Heart right ventricle (tissue), 16 donors: Measurements from ENCODE around the gene GANC. TPM values are rescaled to one million over a fixed set of nuclear protein-coding genes. Genes with fewer than 3 reads are reported as not detected.
"Not testable (repeated sequence)": the region's sequence is repeated elsewhere in the genome, so short reads cannot be mapped to it uniquely, and the experiment has no call there.

Experiments used
- ATAC-seq, 8 donors: fragments of 200-7000 bp; cut with Tn5 transposase; one replicate each; pipeline ENCODE4 v1.9.1; 2020; ENCODE audit warnings: mild to moderate bottlenecking in 8 of 8, moderate library complexity in 8 of 8, moderate number of reproducible peaks in 1 of 8
- DNase-seq, 2 donors: peaks; one replicate each; pipeline ENCODE4 v3.0.0-alpha.2; 2020
- H3K27ac ChIP-seq, 10 donors: fragments of 200-600 bp; sonication (generic) in 2 of 10; one replicate each; pipeline versions ENCODE4 v1.5.0 to v1.8.0; 2020 to 2022; ENCODE audit warnings: mild to moderate bottlenecking in 3 of 10
- H3K27me3 ChIP-seq, 7 donors: fragments of 200-600 bp; one replicate each; pipeline ENCODE4 v1.8.0; 2021 to 2022; ENCODE audit warnings: mild to moderate bottlenecking in 2 of 7
- H3K36me3 ChIP-seq, 9 donors: fragments of 200-600 bp; sonication (generic) in 1 of 9; one replicate each; pipeline versions ENCODE4 v1.5.0 to v1.8.0; 2020 to 2022; ENCODE audit warnings: mild to moderate bottlenecking in 2 of 9
- H3K4me1 ChIP-seq, 9 donors: fragments of 200-600 bp; sonication (generic) in 1 of 9; one replicate each; pipeline versions ENCODE4 v1.5.0 to v1.8.0; 2020 to 2022; ENCODE audit warnings: mild to moderate bottlenecking in 4 of 9
- H3K4me3 ChIP-seq, 10 donors: fragments of 200-600 bp; sonication (generic) in 2 of 10; one replicate each; pipeline versions ENCODE4 v1.5.0 to v1.8.0; 2020 to 2022; ENCODE audit warnings: mild to moderate bottlenecking in 7 of 10, moderate library complexity in 2 of 10
- H3K9me3 ChIP-seq, 11 donors: fragments of 200-600 bp in 10 of 11; sonication (generic) in 2 of 11; one replicate each; pipeline versions ENCODE4 v1.5.0 to v1.8.0; 2013 to 2022; ENCODE audit warnings: mild to moderate bottlenecking in 2 of 11, control low read depth in 1 of 11, moderate library complexity in 1 of 11
- WGBS, 2 donors: extraction: QIAGEN DNeasy Blood & Tissue Kit; methylation state at CpG; one replicate each; pipeline ENCODE4 v1.1.7; 2013; ENCODE audit warnings: inconsistent platforms in 1 of 2; 5-methylcytosine and 5-hydroxymethylcytosine counted together
- intact Hi-C, 10 donors: fragments of 100-400 bp; cut with DNase I; formaldehyde crosslinking; loops; one replicate each; pipeline versions ENCODE4 v1.11.1 to v1.14.2; 2022
- polyA plus RNA-seq, 2 donors: library from polyadenylated mRNA; stranded (reverse); fragments of 200-250 nt; gene quantifications; one replicate each; pipeline ENCODE4 v1.2.3, GENCODE V29; 2013
- total RNA-seq, 10 donors: library from RNA; stranded (reverse); fragmentation: NEBNext Ultra II Directional in 3 of 10; extraction: Animal tissue kit (Norgen Biotek cat#: 25700) in 3 of 10; gene quantifications; one replicate each; pipeline versions ENCODE4 v1.2.1 to v1.2.4, GENCODE V29; 2021 to 2023
- TF ChIP-seq, protein P1 (sequence below), 9 donors: fragments of 200-600 bp; sonication (generic) in 2 of 9; IDR thresholded peaks; one replicate each; pipeline versions ENCODE4 v1.5.0 to v1.8.0; 2021 to 2022; ENCODE audit warnings: antibody characterized with exemption in 9 of 9, mild to moderate bottlenecking in 5 of 9, moderate library complexity in 1 of 9
- donor health status: Arrhythmogenic right ventricular cardiomyopathy.
- donor health status: ischemic (EF 13 %, LVEDD 7.1; RV severe dilation, severe dysfunction).
- donor health status: healthy with polysubstance abuse.
- donor health status: DM: no; HTN: yes; CAD: no.
- donor health status: DM: no; HTN: no; CAD: no.
- donor health status: ischemic (EF 25% LVEDD 6.9; RV normal size, moderate dysfunction).
- donor health status: ischemic (EF 25% LVEDD 5.7; RV mildly dilated, moderate dysfunction).
- donor health status: healthy.
- donor health status: DM: yes; HTN: yes; CAD: no.
- donor health status: Ischemic cardiomyopathy.
- donor health status: ischemic (EF 35%, LVEDD 5.7; RV mildly dilated, moderate dysfunction).
- donor health status: nonischemic (EF 11% LVEDD 7.7; RV severe dilation, severe dysfunction).
- donor health status: DM: yes; HTN: yes; CAD: no.
- donor health status: PGD.
- donor health status: ischemic (EF 29% LVEDD 5.4; RV normal size, mild dysfunction).
- donor health status: nonischemic (EF 23%, LVEDD 6.1; RV moderate dilation, normal function).

Gene GANC
- total and polyA plus RNA-seq, 12 donors = 5.3 to 25.8 (median 17.6) TPM

DNA sequence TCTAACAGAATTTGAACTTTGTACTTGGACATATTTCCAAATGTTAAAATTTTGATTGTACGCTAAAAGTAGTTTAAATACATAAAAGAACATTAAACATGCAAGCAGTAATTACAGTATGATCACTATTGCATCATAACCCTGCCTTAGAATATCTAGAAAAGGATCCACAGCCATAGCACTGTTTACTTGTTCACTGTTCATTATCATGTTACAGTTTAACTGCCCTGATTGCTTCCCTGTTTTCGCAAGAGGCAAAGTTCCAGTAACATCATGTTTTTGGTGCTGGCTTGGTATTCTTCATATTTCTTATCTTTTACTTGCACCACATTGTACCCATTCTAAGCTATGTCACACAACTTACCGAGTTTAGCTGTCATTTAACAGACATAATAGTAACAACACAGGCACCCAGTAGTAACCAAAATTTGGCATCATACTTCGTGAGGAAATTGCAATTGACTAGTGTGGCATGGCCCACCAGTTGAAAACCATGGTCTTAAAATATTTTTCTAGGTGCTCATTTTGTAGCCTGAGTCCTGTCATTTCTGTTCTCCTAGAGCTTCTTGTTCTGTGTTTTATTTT, 13.5 kb downstream of the GANC start:
- H3K4me3 ChIP-seq = no peak overlapping the region
- H3K27ac ChIP-seq = no peak overlapping the region
- H3K36me3 ChIP-seq = peaks cover 0 to 100% (median 28%) of the 10 kb centered on the region in 9 donors
- TF ChIP-seq, protein P1, sequence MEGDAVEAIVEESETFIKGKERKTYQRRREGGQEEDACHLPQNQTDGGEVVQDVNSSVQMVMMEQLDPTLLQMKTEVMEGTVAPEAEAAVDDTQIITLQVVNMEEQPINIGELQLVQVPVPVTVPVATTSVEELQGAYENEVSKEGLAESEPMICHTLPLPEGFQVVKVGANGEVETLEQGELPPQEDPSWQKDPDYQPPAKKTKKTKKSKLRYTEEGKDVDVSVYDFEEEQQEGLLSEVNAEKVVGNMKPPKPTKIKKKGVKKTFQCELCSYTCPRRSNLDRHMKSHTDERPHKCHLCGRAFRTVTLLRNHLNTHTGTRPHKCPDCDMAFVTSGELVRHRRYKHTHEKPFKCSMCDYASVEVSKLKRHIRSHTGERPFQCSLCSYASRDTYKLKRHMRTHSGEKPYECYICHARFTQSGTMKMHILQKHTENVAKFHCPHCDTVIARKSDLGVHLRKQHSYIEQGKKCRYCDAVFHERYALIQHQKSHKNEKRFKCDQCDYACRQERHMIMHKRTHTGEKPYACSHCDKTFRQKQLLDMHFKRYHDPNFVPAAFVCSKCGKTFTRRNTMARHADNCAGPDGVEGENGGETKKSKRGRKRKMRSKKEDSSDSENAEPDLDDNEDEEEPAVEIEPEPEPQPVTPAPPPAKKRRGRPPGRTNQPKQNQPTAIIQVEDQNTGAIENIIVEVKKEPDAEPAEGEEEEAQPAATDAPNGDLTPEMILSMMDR (IDR thresholded peaks at IDR 0.05) = no peak
- no peaks in the 10 kb centered on the region for H3K4me1 ChIP-seq
- WGBS, 2 donors = 94 to 95% methylated on average over 4 of the region's 4 CpGs
- ATAC-seq (no peak), DNase-seq (no peak)
- H3K27me3 ChIP-seq = no peaks in the 10 kb centered on the region
- intact Hi-C loops = no loop called here
- H3K9me3 ChIP-seq = no peaks in the 10 kb centered on the region

DNA sequence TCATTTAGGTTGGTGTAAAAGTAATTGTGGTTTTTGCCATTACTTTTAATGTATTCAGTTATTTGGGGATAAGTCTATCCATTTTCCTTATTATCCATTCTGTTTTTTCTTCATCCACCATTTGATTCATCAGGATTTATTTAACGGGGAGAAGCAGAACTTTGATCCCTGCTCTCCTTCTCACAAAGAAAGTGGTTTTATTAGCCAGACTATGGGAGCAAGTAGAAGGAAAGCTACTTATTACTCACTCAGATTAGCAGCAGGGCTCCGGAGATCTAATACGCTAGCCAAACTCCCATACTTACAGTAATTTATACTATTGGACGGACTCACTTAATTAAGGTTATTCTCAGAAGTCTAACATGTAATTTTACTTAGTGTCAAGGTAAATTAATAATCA, 14.9 kb downstream of the GANC start:
- Histone ChIP-seq H3K4me1 (no peaks in the 10 kb centered on the region), H3K27me3 (no peaks in the 10 kb centered on the region), H3K4me3 (no peak overlapping the region), H3K36me3 (peaks cover 0 to 100% (median 39%) of the 10 kb centered on the region in 9 donors), H3K27ac (no peak overlapping the region), H3K9me3 (no peaks in the 10 kb centered on the region)
- TF ChIP-seq, protein P1 (IDR thresholded peaks at IDR 0.05) = no peak
- DNase-seq = no peak
- WGBS, 2 donors = 96 to 97% methylated on average over 4 of the region's 4 CpGs
- intact Hi-C loops = no loop called here
- no peak for ATAC-seq

DNA sequence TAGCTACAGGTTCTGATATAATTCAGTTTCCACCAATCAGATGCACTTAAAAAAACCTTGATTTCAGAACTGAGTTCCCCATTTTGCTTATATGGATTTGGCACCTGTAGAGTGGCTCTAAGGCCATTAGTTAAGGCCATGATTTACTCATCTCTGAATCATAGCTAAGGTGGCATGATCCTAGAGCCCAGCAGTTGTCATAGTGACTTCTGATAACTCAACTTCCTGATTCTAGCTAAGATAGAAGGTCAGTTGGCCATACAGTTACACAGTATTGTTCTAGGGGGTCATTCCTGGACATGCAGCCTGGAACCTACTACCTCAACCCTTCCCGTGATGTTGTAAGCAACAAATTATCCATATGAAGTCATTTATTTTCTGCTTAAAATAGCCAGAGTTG, 16.2 kb downstream of the GANC start:
- TF ChIP-seq, protein P1 (IDR thresholded peaks at IDR 0.05) = no peak
- WGBS, 2 donors = 100% methylated on average over 1 of the region's 1 CpG
- ATAC-seq (no peak), DNase-seq (no peak)
- no peaks in the 10 kb centered on the region for H3K27me3 ChIP-seq
- H3K9me3 ChIP-seq = no peaks in the 10 kb centered on the region
- no peak overlapping the region for H3K27ac ChIP-seq
- intact Hi-C loops = no loop called here
- no peak overlapping the region for H3K4me3 ChIP-seq
- H3K4me1 ChIP-seq = no peaks in the 10 kb centered on the region
- peaks cover 0 to 100% (median 39%) of the 10 kb centered on the region in 9 donors for H3K36me3 ChIP-seq

DNA sequence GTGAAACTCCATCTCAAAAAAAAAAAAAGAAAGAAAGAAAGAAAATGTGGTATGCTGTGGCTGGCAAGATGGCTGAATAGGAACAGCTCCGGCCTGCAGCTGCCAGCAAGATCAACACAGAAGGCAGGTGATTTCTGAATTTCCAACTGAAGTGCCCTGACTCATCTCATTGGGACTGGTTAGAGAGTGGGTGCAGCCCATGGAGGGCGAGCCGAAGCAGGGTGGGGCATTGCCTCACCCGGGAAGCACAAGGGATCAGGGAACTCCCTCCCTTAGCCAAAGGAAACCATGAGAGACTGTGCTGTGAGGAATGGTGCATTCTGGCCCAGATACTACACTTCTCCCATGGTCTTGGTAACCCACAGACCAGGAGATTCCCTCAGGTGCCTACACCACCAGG, 28.0 kb downstream of the GANC start:
- H3K4me3 ChIP-seq, H3K27ac ChIP-seq, intact Hi-C loops, H3K27me3 ChIP-seq, DNase-seq, H3K4me1 ChIP-seq, ATAC-seq: not testable (repeated sequence)
- Histone ChIP-seq H3K9me3 (peaks cover 0 to 20% (median 0%) of the 10 kb centered on the region in 11 donors), H3K36me3 (peaks cover 0 to 48% (median 17%) of the 10 kb centered on the region in 9 donors)
- 70 to 99% methylated on average over 4 of the region's 4 CpGs for WGBS, 2 donors

DNA sequence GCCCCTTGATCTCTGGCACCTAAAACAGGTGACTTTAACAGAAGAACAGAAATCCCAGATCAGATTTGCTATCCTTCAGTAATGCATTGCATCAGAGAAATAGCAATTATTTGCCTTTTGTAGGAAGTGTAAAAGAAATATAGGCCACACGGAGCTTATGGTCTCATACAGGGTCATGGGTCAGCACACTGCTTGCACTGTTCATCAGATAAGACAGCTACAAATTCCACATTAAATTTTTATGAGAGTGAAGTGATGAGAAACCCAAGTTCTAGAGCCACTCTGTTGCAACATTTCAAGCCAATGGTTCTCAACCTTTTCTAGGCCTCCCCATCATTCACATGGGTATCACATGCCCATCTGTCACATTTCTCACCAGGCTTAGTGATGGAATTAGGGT, 33.7 kb downstream of the GANC start:
- TF ChIP-seq, protein P1 (IDR thresholded peaks at IDR 0.05) = no peak
- Histone ChIP-seq H3K27me3 (no peaks in the 10 kb centered on the region), H3K27ac (no peak overlapping the region), H3K4me3 (no peak overlapping the region), H3K4me1 (no peaks in the 10 kb centered on the region), H3K9me3 (peaks cover 0 to 20% (median 0%) of the 10 kb centered on the region in 11 donors), H3K36me3 (peaks cover 0 to 59% (median 30%) of the 10 kb centered on the region in 9 donors)
- ATAC-seq (no peak), DNase-seq (no peak)
- WGBS, 2 donors = 80 to 84% methylated on average over 1 of the region's 1 CpG
- intact Hi-C loops = no loop called here
